C1 segment of cervical spinal cord (tissue), 14 donors: Measurements from ENCODE around the gene RPL9.
"Not testable (repeated sequence)": the region's sequence is repeated elsewhere in the genome, so short reads cannot be mapped to it uniquely, and the experiment has no call there.

Experiments
- DNase-seq, 14 donors: peaks; one replicate each; lab custom pipeline; 2025; lab: John Stamatoyannopoulos, UW

The RPL9 gene

GRCh38 chr4:39426728-39427127, 32.0 kb downstream of the RPL9 start:
- no peak for DNase-seq

DNA sequence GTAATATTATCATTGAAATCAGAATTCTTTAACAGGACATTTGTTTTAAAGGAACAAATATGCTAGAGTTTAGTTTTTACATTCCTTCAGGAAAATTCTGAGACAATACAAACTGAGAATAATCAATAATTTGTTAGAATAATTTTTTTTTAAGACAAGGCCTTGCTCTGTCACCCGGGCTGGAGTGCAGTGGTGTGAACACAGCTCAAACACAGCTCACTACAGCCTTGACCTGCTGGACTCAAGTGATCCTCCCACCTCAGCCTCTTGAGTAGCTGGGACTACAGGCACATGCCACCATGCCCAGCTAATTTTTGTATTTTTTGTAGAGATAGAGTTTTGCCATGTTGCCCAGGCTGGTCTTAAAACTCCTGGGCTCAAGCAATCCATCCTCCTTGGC, 33.4 kb downstream of the RPL9 start:
- not testable (repeated sequence) for DNase-seq

GRCh38 chr4:39422247-39422646, 36.5 kb downstream of the RPL9 start:
- no peak for DNase-seq

GRCh38 chr4:39415678-39416283, 42.9 kb downstream of the RPL9 start:
- no peak for DNase-seq

- DNase-seq = not testable (repeated sequence)
Measured at GRCh38 chr4:39411561-39411960, 47.2 kb downstream of the RPL9 start.

DNA sequence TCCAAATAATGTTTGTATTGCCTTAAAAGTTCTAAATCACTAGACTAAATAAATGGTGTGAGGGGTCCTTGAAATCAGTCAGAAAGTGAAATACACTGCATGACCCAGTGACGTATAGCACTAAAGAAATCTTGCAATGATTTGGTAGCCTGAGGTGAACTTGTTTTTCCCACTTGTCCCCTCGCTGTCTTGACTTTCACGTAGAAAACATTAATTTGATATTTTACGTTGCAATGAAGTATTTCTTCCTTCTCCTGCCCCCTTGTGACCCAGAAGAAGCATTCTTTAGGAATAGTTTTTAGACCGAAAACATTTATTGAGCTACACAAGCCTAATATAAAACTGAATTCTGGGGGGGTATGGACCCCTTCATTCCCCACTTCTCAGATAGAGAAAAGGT, 48.3 kb downstream of the RPL9 start:
- DNase-seq = no peak

GRCh38 chr4:39407584-39407885, 51.2 kb downstream of the RPL9 start:
- DNase-seq = no peak

DNA sequence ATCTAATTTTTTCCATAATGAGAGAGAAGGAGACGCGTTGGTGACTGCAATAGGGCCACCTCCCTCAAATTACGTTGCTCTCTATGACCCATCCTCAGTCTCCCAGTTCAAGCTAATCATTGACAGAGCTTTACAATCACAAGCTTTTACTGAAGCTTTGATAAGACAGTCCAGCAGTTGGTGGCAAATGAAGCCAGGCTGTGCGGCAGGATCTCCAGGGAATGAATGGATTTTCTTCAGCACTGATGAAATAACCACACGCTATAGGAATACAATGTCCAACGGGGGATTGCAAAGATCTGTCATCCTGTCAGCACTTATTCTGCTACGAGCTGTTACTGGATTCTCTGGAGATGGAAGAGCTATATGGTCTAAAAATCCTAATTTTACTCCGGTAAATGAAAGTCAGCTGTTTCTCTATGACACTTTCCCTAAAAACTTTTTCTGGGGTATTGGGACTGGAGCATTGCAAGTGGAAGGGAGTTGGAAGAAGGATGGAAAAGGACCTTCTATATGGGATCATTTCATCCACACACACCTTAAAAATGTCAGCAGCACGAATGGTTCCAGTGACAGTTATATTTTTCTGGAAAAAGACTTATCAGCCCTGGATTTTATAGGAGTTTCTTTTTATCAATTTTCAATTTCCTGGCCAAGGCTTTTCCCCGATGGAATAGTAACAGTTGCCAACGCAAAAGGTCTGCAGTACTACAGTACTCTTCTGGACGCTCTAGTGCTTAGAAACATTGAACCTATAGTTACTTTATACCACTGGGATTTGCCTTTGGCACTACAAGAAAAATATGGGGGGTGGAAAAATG, 51.7 kb downstream of the RPL9 start, which contains the start of gene KLB:
Gene KLB, plus strand, starts transcription at position 168 of the 821 bp plus-strand sequence. Its CDS starts 20 bp downstream, at position 188.
- DNase-seq = no peak
